ENCODE results near the gene TMEM30A.

TMEM30A gene

DNA sequence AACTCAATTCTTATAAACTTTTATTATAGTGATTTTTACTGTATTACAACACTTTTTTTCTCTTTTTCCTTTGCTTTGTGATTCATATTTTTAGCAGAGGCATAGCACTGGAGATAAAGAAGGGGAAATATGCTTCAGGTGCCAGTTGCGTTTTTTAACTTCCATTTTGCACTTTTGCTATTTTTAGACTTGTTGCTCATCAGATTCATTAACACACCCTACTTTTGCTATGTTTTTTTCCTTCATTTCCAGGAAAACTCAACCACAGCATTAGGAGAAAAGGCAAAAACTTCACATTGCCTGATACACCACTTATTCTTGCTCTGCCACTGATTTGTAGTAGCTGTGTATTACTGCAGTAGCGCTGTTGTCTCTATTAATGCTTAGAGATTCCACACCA is 8.0 kb upstream of the TMEM30A start:
- in situ Hi-C loops (cut with HindIII; ENCODE audit: low sequenced_read_pairs): no loop called here

- in situ Hi-C loops (cut with HindIII; ENCODE audit: low sequenced_read_pairs): no loop called here
Measured at GRCh38 chr6:75291744-75292143, 7.2 kb upstream of the TMEM30A start.

DNA sequence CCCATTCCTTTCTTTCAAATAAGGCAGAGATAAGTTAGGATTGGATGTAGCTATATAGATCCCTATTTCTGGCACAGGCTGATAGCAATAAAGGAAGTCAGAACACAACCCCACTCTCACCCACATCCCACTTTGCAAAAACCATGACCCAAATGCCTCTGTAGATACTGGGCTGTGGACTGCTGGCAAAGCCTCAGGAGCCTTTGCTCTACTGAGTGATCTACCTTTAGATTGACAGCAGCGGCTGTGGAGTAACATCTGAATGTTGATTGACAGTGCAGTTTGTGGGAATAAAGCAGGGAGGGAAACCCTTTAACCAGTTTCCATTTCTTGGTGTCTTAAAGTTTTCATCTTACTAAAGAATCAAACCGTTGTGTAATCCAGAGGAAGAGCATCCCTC is 6.7 kb upstream of the TMEM30A start:
- in situ Hi-C loops (cut with HindIII; ENCODE audit: low sequenced_read_pairs): no loop called here

DNA sequence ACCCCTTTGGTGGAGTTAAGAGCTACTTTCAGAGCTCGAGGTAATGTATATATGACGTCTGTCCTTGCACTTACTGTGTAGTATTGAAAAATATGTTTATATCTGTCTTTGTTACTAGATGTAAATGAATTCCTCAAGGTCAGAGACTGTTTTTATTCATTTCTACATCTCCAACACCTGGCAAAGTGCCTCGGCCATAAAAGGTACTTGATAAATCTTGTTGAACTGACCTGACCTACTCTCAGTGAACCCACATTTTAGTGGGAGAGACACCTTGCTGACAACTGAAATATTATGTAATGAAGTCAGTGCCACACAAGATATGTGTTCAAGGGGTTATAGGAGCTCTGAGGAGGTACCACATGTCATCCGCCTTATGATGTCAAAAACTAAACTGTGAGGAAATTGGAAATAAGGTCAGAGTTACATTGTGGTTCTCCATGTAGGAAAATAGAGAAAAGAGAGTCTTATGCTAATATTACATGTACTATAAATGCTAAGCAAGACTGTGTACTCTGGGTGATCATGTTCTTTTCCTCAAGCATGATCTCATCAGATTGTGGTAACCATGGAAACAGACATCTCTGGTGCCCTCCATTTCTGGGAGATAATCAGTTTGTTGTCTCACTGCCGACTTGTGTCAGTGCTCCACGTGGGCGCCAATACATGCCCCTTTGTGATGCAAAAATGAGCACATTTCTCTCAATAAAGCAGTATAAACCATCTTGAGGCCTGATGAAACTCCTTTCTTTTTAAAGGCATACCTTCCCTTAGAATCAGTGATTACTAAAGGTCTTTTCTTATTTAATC is 5.7 kb upstream of the TMEM30A start:
- in situ Hi-C loops (cut with HindIII; ENCODE audit: low sequenced_read_pairs): no loop called here

DNA sequence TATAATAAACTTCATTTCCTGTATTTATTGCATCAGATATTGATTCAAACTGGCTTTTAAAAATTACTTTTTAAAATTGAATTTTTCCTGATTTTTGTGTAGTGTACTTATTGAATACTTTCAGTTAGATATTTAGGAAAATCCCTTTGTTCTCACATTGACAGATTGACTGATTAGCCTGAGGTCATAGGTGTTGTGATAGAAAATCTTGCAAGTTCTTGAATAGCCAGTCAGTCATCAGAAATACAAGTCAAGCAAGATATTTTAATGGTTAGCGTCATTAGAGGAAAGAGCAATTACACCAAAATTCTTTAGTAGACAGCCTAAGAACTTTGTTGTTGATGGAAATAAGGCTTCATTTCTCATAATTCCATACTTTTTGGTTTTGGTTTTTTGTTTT is 3.4 kb upstream of the TMEM30A start:
- in situ Hi-C loops (cut with HindIII; ENCODE audit: low sequenced_read_pairs): no loop called here

GRCh38 chr6:75287424-75287823 is 2.8 kb upstream of the TMEM30A start:
- in situ Hi-C loops (cut with HindIII; ENCODE audit: low sequenced_read_pairs): no loop called here

DNA sequence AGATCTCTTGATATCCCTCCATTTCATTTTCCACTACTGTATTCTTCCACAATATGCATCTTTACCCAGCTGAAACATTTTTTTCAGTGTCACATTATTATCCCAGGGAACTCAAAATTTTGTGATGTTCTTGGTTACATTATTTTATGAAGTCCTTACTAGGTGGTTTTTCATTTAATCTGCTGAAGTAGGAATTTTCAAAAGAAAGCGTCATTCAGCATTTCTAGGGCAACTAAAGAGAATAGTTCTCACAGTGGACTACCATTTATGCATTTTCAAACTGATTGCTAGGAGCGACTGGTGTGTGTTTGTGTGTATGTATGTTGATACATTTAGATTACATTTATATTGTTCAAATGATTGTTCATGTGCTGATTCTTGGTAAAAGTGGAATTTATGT is 2.4 kb upstream of the TMEM30A start:
- in situ Hi-C loops (cut with HindIII; ENCODE audit: low sequenced_read_pairs): no loop called here

DNA sequence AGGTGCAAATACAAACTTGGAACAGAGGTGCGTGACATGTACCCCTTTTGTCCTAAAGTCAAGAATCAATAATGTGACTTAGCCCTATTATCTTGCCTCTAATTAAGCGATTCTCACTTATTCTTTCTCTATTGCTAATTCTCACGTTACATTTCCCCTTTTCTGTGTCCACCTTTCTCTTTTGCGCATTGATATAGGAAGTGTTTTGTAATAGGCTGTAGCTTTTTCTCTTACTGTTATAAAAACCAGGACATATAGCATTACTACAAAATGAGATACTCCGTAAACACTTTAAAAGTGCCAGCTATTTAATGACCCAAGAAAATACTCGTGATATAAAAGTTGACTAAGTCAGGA is 669 bp upstream of the TMEM30A start:
- in situ Hi-C loops (cut with HindIII; ENCODE audit: low sequenced_read_pairs): no loop called here

DNA sequence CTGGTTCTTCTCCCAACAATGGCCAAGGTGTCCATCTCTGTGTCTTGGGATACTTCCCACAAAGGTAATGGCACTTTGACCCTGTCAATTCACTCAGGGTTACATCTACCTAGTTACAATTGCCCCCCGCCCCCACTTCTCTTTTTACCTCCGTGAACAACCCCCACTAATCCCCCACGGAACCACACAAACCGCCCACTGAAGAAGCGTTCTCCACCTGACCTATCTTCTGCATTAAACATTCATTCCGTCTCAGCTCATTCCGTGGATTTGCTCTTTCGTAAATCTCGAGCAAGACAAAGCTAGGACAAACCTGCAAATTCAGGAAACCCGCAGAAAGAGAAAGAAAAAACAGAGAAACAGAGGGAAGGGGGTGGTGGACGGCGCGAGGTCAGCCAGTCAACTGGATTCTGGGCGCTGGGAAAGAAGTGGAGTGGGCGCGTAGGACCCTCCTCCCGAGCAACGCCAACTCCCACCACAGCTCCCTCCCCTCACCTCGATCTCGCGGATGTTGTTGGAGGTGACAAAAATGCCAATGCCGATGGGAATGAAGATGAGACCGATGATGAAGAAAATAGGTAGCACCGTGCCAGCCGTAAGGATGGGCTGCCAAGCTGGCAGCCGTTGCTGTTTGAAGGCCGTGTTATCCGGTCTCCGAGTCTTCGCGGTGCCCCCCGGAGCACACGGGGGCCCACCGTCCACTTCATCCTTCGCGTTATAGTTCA is 523 bp downstream of the TMEM30A start:
- in situ Hi-C loops (cut with HindIII; ENCODE audit: low sequenced_read_pairs): no loop called here

- in situ Hi-C loops (cut with HindIII; ENCODE audit: low sequenced_read_pairs): no loop called here
Measured at GRCh38 chr6:75282706-75283105, 1.9 kb downstream of the TMEM30A start.

- in situ Hi-C loops (cut with HindIII; ENCODE audit: low sequenced_read_pairs): no loop called here
Measured at GRCh38 chr6:75281653-75282052, 2.9 kb downstream of the TMEM30A start.

DNA sequence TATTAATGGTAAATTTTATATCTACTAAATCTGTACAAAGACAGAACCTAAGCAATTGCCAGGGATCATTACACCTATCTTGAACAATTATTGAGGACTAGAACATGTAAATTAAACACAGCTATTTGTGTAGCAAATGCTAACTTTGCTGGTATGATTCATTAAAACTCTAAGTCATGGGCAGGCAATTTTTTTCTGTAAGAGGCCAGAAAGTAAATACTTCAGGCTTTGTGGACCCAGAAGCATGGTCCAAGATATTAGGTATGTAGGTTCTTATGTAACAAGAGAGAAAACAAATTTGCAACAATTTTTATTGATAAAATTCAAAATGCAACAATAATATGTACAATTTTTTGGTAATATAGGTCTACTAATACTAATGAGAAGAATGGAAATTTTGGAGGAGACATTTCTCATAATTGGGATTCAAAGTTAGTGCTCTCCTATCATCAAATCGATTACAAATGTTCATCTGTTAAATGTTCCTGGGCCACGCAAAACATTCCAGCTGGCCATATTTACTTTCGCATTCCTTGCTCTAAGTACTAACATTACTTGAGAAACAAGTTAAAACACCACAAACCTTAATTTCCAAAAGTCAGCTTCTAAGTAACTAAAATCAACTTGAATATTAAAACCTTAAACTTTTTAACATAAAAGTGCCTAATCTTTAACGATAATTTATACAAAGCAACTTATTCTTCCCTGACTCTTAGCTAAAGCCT is 4.3 kb downstream of the TMEM30A start:
- in situ Hi-C loops (cut with HindIII; ENCODE audit: low sequenced_read_pairs): no loop called here

- in situ Hi-C loops (cut with HindIII; ENCODE audit: low sequenced_read_pairs): no loop called here
Measured at GRCh38 chr6:75279418-75279817, 5.2 kb downstream of the TMEM30A start.

DNA sequence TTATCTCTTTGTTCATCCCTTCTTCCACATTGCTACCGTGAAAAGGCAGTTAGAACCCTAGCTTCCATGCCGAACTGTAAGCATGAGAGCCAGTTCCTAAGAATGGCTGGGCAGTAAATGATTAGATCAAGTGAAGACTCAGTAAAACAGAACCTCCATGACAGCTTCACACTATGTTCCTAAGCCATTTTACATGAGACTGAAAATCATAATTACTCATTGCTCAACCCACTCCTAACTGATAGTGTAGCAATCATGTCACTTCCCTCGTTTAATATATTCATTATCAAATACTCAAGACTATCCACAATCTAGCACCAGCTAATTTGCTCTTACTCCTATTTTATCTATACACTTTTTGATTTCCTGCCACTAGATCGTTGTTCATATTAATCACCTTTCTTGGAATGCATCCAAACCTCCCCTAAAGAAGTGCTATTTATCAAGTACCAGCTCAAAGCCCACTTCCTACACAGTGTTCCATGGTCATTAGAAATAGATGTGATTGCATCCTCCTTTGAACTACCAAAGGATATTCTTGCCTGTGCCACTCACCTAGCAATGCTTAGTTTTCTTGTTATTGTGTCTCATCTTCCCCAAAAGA is 6.0 kb downstream of the TMEM30A start:
- in situ Hi-C loops (cut with HindIII; ENCODE audit: low sequenced_read_pairs): no loop called here

DNA sequence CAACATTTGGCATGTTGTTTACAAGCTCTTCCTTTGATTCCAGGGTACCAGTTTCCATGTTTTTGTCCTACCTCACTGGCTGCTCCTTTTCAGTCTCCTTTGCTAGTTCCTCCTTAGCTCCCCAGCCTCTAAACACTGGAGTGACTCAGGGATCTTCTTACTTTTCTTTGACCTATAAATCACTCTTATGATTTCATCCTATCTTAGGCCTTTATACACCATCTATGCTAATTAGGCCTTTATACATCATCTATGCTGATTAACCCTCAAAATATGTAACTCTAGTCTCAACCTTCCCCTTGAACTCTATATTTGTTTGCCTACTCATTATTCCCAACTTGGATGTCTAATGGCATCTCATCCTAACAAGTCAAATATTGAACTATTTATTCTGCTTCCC is 9.5 kb downstream of the TMEM30A start:
- in situ Hi-C loops (cut with HindIII; ENCODE audit: low sequenced_read_pairs): no loop called here

- in situ Hi-C loops (cut with HindIII; ENCODE audit: low sequenced_read_pairs): no loop called here
Measured at GRCh38 chr6:75273009-75273408, 11.6 kb downstream of the TMEM30A start.

- in situ Hi-C loops (cut with HindIII; ENCODE audit: low sequenced_read_pairs): no loop called here
Measured at GRCh38 chr6:75272145-75272840, 12.3 kb downstream of the TMEM30A start.

- in situ Hi-C loops (cut with HindIII; ENCODE audit: low sequenced_read_pairs): no loop called here
Measured at GRCh38 chr6:75268988-75269354, 15.6 kb downstream of the TMEM30A start.

- in situ Hi-C loops (cut with HindIII; ENCODE audit: low sequenced_read_pairs): no loop called here
Measured at GRCh38 chr6:75268121-75268987, 16.2 kb downstream of the TMEM30A start.

DNA sequence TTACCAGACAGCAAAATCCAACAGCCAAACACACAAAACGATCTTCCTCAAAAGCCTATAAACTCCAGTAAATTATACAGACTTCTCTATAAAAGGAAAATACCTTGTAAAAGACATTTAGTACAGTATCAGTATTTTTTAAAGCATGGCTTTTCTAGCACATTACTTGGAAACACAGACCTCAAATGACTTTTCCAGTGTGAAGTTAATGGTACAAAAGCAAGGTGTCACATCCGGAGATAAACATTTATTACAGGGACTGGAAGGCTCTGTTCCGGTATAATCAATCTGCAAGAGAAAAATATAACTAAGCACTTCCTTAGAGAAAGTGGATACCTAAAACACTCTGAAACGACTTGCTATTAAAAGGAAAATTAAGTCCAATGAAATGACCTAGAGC is 17.1 kb downstream of the TMEM30A start:
- in situ Hi-C loops (cut with HindIII; ENCODE audit: low sequenced_read_pairs): no loop called here
